Measurements from ENCODE around the gene GPR17.

GRCh38 chr2:127637236-127637630, 8.7 kb upstream of the GPR17 start:
- TF ChIP-seq CTCF (IDR thresholded peaks at IDR 0.05; ENCODE audit: poor library complexity) (no peak), EZH2 (IDR thresholded peaks at IDR 0.05; ENCODE audit: borderline replicate concordance) (no peak), EZH2phosphoT487 (IDR thresholded peaks at IDR 0.05; ENCODE audit: low read depth, severe bottlenecking, unreplicated experiment) (no peak)
